ENCODE data around the gene UCK2. TPM values are rescaled to one million over a fixed set of nuclear protein-coding genes. Genes with fewer than 3 reads are reported as not detected.

The UCK2 gene
- total RNA-seq (2013; cell fraction: nucleolus; rRNA removed) = 49.7 and 55.2 TPM in 2 replicates
- total RNA-seq (2014; rRNA removed) = 99.9 and 105 TPM in 2 replicates
- 55.3 and 57.0 TPM in 2 replicates for total RNA-seq (2014; rRNA removed; fragmentation: Illumina TruSeq; extraction: Trizol)
- total RNA-seq (2021) = 70.9 and 74.0 TPM in 2 replicates
- polyA plus RNA-seq (2011; ENCODE audit: low read depth) = 35.8 TPM
- 79.0 and 95.4 TPM in 2 replicates for polyA plus RNA-seq (2011; rRNA removed)
- polyA plus RNA-seq (2011; cell fraction: cytosol; rRNA removed) = 117 and 130 TPM in 2 replicates
- polyA plus RNA-seq (2011; cell fraction: nucleus; rRNA removed) = 66.9 and 67.2 TPM in 2 replicates
- 34.8 and 36.4 TPM in 2 replicates for polyA plus RNA-seq (2012)
- 59.0 and 70.7 TPM in 2 replicates for polyA plus RNA-seq (2014; fragmentation: Illumina TruSeq; extraction: Trizol)
- 10 to 100 TPM; 67.0 to 74.3 TPM for polyA plus RNA-seq (2014; fragmentation: Nextera tagmentation; extraction: Ambion mirVana)
- polyA plus RNA-seq (2014; rRNA removed) = 96.3 and 97.0 TPM in 2 replicates
- polyA plus RNA-seq (2016; fragmentation: Nextera tagmentation; extraction: Ambion mirVana) = 100 to 1,000 TPM in 1 of 2 experiments, 10 to 100 TPM in 1; 97.6 to 106 TPM
- 129 and 137 TPM in 2 replicates for polyA minus RNA-seq (2011; rRNA and poly(A)+ RNA removed)
- 42.0 and 46.0 TPM in 2 replicates for polyA minus RNA-seq (2011; cell fraction: cytosol; rRNA and poly(A)+ RNA removed)
- 27.6 and 52.4 TPM in 2 replicates for polyA minus RNA-seq (2011; cell fraction: nucleus; rRNA and poly(A)+ RNA removed)
- Bru-seq, nascent RNA = percentile 84 among the genes with signal in this experiment
- percentile 85 among the genes with signal in this experiment for BruChase-seq, experiment 1, labeled RNA remaining after a 6-hour chase
- percentile 82 among the genes with signal in this experiment for BruChase-seq, experiment 2, labeled RNA remaining after a 2-hour chase
- long read RNA-seq, experiment 1, full-length matches to known transcripts = 79 of 89 reads
- long read RNA-seq, experiment 1, partial matches to known transcripts = 0 of 89 reads
- long read RNA-seq, experiment 1, other reads (novel, unspliced or antisense) = 10 of 89 reads
- long read RNA-seq, experiment 2, full-length matches to known transcripts = 34 of 86 reads
- long read RNA-seq, experiment 2, partial matches to known transcripts = 22 of 86 reads
- long read RNA-seq, experiment 2, other reads (novel, unspliced or antisense) = 30 of 86 reads

DNA sequence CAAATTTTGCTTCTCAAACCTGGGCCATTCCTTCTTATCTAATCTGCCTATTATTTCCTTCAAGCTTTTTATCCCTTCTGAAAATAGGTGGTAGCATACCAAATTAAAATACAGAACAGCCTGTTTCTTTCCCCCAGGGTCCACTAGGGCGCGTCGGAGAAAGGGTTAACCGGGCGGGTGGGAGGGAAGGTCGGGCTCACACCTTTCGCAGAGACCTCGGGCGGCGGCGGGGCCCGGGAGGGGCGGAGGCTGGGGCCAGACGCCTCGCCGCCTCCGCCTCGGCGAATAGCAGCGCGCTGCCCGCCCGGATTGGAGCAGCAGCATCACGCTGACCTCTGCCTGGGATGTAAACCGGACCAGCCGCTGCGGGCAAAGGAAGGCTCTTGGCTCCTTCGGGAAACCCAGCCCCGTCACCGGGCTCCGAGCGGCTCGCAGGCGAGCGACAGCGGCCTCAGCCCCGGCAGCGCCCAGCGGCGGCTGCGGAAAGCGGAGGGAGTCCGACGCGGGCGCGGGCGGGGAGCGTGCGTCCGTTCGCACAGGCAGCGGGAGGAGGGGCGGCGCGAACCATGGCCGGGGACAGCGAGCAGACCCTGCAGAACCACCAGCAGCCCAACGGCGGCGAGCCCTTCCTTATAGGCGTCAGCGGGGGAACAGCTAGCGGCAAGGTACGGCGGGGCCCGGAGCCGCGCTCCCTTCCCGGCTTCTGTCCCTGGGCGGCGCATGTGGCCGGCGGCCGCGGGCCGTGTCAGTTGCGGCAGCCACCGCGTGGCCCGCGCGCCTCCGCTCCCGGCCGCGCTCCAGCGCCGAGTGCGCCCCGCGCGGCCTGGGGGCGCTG is at the start of gene UCK2:
Gene UCK2, plus strand, starts transcription at position 347 of the 835 bp plus-strand sequence. Its CDS starts 220 bp downstream, at position 567.
- Histone ChIP-seq H2AFZ (ENCODE audit: control insufficient read depth, low read depth, low read length) (peak within 1 kb of the TSS; percentile 71), H3K9ac (ENCODE audit: control insufficient read depth, insufficient read depth, low read length) (peak within 1 kb of the TSS; percentile 95), H3K79me2 (ENCODE audit: control insufficient read depth, insufficient read depth, low read length) (peaks cover 47% of the 10 kb centered on the region), H4K20me1 (ENCODE audit: control insufficient read depth, insufficient read depth) (no peaks in the 10 kb centered on the region), H3K36me3 (ENCODE audit: control insufficient read depth in 2 of 2, insufficient read depth in 2 of 2, low read length in 1 of 2) (no peaks in the 10 kb centered on the region), H3K4me2 (ENCODE audit: control insufficient read depth, insufficient read depth) (peak within 1 kb of the TSS; percentile 80), H3K27ac (ENCODE audit: control insufficient read depth, insufficient read depth) (peak within 1 kb of the TSS; percentile 86), H3K27me3 (replicated peaks in 1 of 2; ENCODE audit: control insufficient read depth in 2 of 2, insufficient read depth in 2 of 2, low read length in 1 of 2) (no peaks in the 10 kb centered on the region), H3K4me1 (ENCODE audit: control insufficient read depth, insufficient read depth, low read length) (no peaks in the 10 kb centered on the region; the same call in 1 of the 2 replicates), H3K4me3 (peak within 1 kb of the TSS; percentile 86), H3K9me3 (replicated peaks; ENCODE audit: control insufficient read depth, insufficient read depth, low read length) (no peaks in the 10 kb centered on the region)
- intact Hi-C loops (cut with micrococcal nuclease; ENCODE audit: unreplicated experiment) (loop anchor here (2.0 to 10.0 kb wide), 7 partner anchors 29 to 433 kb away; partner anchors contain the start of gene TMCO1), in situ Hi-C loops (cut with MboI) (loop anchor here (5.0 kb wide), 1 partner anchor 60 kb away; the partner anchor contains the start of gene TMCO1)
- POLR2A ChIA-PET = interaction anchor here (0.6 to 3.1 kb wide), 10 partner anchors 9 to 58 kb away, joined by 3 to 16 read pairs (median 4); partner anchors contain the start of gene TMCO1
- no peak for FAIRE-seq
- no TSS peak for BruUV-seq (replicated peaks)
- CTCF ChIA-PET = interaction anchor here (0.6 to 4.6 kb wide), 15 partner anchors 8 to 141 kb away, joined by 3 to 36 read pairs (median 5); no protein-coding TSS in a partner anchor
- ATAC-seq = peak; percentile 87
- WGBS (ENCODE audit: insufficient coverage, insufficient replicate concordance, low lambda C conversion rate, missing lambda C conversion rate) = under 1% methylated on average over 75 of the region's 94 CpGs
- RAD21 ChIA-PET (ENCODE audit: unreplicated experiment) = interaction anchor here (0.8 to 5.6 kb wide), 12 partner anchors 11 to 229 kb away, joined by 3 to 73 read pairs (median 6); partner anchors contain the start of gene TMCO1
- SMC1A ChIA-PET (ENCODE audit: uncharacterized antibody, unreplicated experiment) = interaction anchor here (0.6 to 9.4 kb wide), 13 partner anchors 17 to 96 kb away, joined by 3 to 129 read pairs (median 4); no protein-coding TSS in a partner anchor
- no peak for DNase-seq (ENCODE audit: low read depth, low spot score)
- TF ChIP-seq, protein P1, sequence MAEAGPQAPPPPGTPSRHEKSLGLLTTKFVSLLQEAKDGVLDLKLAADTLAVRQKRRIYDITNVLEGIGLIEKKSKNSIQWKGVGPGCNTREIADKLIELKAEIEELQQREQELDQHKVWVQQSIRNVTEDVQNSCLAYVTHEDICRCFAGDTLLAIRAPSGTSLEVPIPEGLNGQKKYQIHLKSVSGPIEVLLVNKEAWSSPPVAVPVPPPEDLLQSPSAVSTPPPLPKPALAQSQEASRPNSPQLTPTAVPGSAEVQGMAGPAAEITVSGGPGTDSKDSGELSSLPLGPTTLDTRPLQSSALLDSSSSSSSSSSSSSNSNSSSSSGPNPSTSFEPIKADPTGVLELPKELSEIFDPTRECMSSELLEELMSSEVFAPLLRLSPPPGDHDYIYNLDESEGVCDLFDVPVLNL (IDR thresholded peaks at IDR 0.05; ENCODE audit: low read depth, low read length) = no peak
- TF ChIP-seq MYC (IDR thresholded peaks at IDR 0.05; ENCODE audit: insufficient read depth, insufficient read length, insufficient replicate concordance, low read length, severe bottlenecking) (peak; percentile 95), CBX5 (IDR thresholded peaks at IDR 0.05; ENCODE audit: low read depth) (0 out of 2 replicates have a peak, but pooled peaks have one; percentile 46), DPF2 (IDR thresholded peaks at IDR 0.05) (peak; percentile 79), TAF1 (IDR thresholded peaks at IDR 0.05; ENCODE audit: borderline replicate concordance, low read depth, low read length) (peak; percentile 53; the same call in 1 of the 2 replicates), PAX8 (IDR thresholded peaks at IDR 0.05) (no peak), ZNF207 (IDR thresholded peaks at IDR 0.05; ENCODE audit: borderline replicate concordance) (peak; percentile 43; the same call in 1 of the 2 replicates), YY1 (IDR thresholded peaks at IDR 0.05; ENCODE audit: low read depth, low read length) (peak; percentile 64), EGR1 (IDR thresholded peaks at IDR 0.05; ENCODE audit: borderline replicate concordance in 1 of 2, low read depth in 2 of 2, low read length in 2 of 2) (no peak), CTCF (IDR thresholded peaks at IDR 0.05 in 2 of 3, conservative IDR thresholded peaks at IDR 0.05 in 1 of 3; ENCODE audit: control insufficient read depth in 2 of 3, extremely low read depth in 1 of 3, insufficient read depth in 1 of 3, low read depth in 3 of 3, low read length in 3 of 3) (peak in 1 of 3 experiments; percentile 9; a peak in 2 of 6 replicates), POLR2AphosphoS2 (IDR thresholded peaks at IDR 0.05; ENCODE audit: low read depth, low read length) (no peak), NR2F1 (conservative IDR thresholded peaks at IDR 0.05) (peak; percentile 71)
- TF ChIP-seq, protein P2, sequence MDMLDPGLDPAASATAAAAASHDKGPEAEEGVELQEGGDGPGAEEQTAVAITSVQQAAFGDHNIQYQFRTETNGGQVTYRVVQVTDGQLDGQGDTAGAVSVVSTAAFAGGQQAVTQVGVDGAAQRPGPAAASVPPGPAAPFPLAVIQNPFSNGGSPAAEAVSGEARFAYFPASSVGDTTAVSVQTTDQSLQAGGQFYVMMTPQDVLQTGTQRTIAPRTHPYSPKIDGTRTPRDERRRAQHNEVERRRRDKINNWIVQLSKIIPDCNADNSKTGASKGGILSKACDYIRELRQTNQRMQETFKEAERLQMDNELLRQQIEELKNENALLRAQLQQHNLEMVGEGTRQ (IDR thresholded peaks at IDR 0.05; ENCODE audit: borderline replicate concordance, low read depth, low read length) = no peak
